GM18909 (cell line): ENCODE data around the gene PAX2.

Experiments
- ATAC-seq: cut with Tn5 transposase; IDR thresholded peaks from one replicate; pipeline ENCODE4 v1.9.1; 2021; ENCODE audit warnings: mild to moderate bottlenecking; ENCODE audit not compliant: unreplicated experiment, poor library complexity

PAX2 gene

DNA sequence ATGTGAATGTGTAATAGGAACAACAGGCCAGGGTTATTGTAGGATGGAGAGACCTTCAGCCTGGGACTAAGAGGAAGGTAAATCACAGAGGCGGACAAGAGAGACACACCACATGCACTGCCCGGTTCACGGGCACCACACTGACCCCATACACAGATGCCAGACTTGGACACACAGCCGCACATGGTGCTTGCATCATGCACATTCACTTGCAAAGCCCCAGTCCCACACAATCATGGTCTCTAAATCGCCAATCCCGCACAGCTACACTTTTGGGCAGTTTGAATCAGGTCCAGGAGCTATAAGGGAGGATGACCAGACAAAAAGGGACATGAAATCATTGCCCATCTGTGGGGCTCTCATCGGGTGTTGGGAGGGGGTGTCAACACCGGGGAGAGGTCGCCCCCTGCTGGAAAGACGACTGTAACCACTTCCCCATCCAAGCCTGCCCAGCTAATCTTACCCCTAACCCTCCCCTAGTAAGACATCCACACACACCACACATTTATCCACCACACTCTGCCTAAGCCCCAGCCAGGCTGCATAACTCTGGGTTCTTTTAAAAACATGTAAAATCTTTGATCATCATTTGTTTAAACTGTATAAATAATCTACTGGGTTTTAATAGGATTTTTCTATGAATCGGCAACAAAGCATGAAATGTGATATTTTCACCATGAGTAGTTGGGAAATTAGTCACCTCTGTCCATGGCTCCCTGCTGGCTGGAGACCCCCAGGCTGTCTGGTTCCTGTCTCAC, 126.8 kb downstream of the PAX2 start:
- ATAC-seq: no peak

- no peak for ATAC-seq
These were observed 127.9 kb downstream of the PAX2 start for GRCh38 chr10:100873146-100873826.

DNA sequence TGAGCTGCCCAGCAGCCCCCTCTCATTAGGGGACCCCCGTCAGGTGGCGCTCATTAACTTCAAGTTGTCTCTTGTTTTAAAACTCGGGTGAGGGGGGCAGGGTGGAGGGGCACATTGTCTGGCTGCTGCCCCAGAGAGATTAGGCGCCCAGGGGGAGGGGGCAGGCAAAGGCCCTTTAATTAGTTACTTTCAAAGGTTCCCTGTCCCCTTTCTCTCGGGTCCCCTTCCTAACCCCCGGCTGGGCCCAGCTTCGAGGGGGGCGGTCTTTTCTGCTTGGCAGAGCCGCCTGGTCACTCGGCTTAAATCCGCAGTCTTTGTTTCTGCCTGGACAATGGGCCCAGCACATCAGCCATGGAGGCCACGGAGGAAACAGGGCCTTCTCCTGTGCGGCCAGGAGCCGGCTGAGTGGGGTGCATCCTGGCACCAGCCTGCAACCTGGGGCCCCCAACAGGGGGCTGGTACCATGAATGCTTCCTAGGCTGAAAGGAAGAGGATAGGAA, 128.5 kb downstream of the PAX2 start:
- no peak for ATAC-seq

DNA sequence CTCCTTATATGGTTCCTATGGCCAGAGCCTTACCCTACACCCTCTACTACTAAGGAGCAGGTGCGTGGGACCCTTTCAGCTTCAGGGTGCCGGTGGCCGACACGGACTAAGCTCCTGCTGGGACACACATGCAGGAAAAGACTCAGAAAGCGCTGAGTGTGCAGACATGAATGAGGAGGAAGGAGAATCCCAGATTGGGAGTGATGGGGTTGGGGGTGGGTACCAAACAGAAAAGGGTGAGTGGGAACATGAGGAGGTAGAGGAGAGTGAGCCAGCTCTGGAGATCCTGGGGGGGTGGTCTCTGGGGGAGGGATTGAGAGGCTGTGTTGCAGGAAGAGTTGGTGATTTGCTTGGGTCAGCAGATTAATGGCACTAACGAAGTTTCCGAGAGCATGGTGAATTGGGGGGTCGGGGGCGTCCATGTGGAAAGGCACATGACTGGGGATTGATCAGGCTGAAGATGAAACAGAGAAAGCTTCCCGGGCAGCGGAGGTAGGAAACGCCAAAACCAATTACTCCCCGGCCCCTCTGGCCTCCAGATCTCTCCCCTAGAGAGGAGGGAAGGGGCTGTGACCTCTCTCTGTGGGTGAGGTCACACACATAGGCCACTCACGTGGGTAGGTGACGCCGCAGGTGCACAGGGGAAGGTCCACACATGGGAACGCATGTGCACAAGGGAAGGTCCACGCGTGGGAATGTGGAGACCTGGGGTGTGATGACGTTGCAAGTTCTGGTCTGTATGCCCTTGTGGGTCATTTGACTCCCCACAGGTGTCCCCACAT, 129.5 kb downstream of the PAX2 start:
- ATAC-seq: no peak

- no peak for ATAC-seq
These were observed 130.2 kb downstream of the PAX2 start for GRCh38 chr10:100875484-100876166.

DNA sequence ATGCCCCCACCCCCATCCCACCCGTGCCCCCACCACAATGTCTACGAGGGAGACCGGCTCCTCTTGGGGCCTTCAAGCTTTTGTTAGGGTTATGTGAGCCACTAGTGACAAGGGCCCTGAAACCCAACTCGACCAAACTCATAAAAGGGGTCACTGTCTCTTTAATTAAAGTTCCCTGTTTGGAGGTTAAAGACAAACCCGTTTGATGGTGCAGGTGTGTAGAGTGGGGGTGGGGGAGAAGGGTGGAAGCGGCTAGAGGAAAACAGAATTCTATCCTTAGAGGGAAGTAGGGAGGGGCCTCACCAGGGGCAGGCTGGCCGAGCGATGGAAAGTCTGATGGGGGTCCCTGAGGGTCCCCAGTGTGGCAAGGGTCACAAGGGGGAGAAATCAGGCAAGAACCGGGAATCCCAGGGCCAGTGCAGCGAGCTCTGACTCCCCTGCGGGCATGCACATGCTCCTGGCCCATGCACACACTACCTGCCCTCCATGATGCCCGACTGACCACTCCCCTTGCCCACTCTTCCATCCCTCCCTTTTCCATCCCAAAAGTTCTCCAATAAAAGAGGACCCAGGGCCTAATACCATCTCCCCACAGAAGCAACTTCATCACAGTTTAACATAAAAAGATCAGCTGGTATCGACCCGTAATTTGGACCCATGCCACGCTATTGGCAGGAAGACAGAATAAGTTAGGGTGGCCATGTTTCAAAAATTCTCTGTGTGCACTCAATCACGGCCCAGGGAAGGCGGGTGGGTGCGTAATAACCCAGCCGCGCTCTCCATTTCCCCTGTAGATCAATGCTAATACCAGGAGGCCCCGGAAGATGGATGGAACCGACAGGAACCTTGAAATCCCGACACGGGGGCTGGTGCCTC, 131.4 kb downstream of the PAX2 start:
- no peak for ATAC-seq

DNA sequence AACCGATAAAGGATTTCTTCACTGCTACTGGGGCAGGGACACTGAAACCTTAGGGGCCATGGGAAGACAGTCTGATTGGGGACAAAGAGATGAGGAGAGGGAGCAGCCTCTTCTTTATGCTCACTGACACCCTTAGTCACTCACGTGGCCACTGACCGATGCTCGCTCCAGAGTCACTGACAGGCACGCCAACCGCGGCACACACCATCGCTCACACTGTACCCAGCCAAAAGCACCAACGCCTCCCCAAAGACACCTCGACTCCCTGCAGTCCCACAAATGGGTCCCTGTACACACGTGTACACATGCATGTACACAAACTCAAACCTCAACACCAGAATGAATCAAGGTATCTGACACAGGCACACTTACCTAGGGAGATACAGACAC, 132.1 kb downstream of the PAX2 start:
- ATAC-seq: no peak

DNA sequence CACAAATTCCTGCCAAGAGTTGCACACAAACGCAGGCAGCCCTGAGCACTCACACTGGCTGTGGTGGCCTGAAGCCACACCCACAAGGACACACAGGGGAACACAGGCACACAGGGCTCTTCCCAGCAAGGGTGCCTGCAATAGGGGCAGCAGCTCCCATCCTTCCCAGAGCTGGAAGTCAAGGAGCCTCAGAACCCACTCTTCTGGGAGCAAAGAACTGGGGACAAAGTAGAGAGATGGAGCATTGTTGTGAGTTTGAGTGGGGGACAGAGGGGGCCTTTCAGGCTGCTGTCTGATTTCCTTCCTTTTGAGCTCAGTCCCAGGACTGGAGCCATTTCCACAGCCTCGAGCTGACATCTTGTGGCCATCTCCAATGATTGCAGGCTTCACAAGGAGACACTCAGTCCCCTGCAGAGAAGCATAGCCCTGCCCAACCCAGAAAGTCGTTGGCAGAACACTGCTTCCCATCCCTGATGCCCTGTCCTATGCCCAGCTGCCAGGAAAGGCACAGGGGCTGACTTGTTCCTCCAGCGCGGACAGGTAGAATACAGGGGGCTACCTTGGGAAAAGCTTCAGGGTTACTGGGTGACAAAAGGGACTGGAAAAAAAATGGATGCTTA, 133.0 kb downstream of the PAX2 start:
- ATAC-seq: no peak
